ENCODE results near the gene CTSO. TPM values are rescaled to one million over a fixed set of nuclear protein-coding genes. Genes with fewer than 3 reads are reported as not detected.
A peak's percentile ranks its signal among the peaks of the same experiment; 100 is the strongest.

Gene CTSO
- total RNA-seq, 1 experiment from 2014 or later: 2.8 TPM

DNA sequence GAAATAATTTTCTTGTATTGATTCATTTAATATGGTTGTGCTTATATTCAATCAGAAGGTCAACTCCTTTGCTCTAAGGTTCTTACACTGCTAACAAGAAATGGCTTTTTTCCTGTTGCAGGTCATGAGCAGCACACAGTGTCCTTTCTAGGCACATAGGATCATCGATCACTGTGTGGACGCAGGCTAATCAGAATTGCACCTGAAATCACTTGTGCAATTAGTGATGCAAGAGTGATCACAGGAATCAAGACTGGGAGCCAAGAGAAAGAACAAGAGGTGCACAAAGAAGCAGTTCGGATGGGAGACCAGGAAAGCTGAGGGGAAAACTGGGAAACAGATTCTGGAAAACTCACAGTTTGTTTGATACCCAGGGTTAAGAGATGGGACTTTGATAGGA is 29.0 kb downstream of the CTSO start:
- Histone ChIP-seq H3K27ac (ENCODE audit: low read length) (no peak overlapping the region), H3K4me1 (ENCODE audit: insufficient read depth, low read length) (no peaks in the 10 kb centered on the region), H3K27me3 (ENCODE audit: low read length) (no peaks in the 10 kb centered on the region), H2AFZ (ENCODE audit: low read length) (no peak overlapping the region), H3K9me3 (ENCODE audit: low read length) (no peaks in the 10 kb centered on the region), H3K36me3 (ENCODE audit: low read depth, low read length) (no peaks in the 10 kb centered on the region), H3K4me2 (ENCODE audit: low read length) (no peak overlapping the region), H3K9ac (ENCODE audit: low read length) (no peak overlapping the region), H4K20me1 (ENCODE audit: low read length) (no peaks in the 10 kb centered on the region), H3K4me3 (ENCODE audit: low read length) (no peak overlapping the region), H3F3A (ENCODE audit: low read length, unreplicated experiment) (no peaks in the 10 kb centered on the region), H3K79me2 (ENCODE audit: low read length) (no peaks in the 10 kb centered on the region), H3K9me2 (replicated peaks; ENCODE audit: low read length) (no peaks in the 10 kb centered on the region)
- BruUV-seq (replicated peaks): no TSS peak
- ChIA-PET POLR2A (ENCODE audit: unreplicated experiment) (no interaction called here), CTCF (no interaction called here)
- DNase-seq (no peak), ATAC-seq (no peak)
- intact Hi-C loops (cut with micrococcal nuclease): no loop called here
- no peak for TF ChIP-seq EZH2phosphoT487 (IDR thresholded peaks at IDR 0.05; ENCODE audit: borderline replicate concordance, low read length)
- TF ChIP-seq, protein P1, sequence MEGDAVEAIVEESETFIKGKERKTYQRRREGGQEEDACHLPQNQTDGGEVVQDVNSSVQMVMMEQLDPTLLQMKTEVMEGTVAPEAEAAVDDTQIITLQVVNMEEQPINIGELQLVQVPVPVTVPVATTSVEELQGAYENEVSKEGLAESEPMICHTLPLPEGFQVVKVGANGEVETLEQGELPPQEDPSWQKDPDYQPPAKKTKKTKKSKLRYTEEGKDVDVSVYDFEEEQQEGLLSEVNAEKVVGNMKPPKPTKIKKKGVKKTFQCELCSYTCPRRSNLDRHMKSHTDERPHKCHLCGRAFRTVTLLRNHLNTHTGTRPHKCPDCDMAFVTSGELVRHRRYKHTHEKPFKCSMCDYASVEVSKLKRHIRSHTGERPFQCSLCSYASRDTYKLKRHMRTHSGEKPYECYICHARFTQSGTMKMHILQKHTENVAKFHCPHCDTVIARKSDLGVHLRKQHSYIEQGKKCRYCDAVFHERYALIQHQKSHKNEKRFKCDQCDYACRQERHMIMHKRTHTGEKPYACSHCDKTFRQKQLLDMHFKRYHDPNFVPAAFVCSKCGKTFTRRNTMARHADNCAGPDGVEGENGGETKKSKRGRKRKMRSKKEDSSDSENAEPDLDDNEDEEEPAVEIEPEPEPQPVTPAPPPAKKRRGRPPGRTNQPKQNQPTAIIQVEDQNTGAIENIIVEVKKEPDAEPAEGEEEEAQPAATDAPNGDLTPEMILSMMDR (conservative IDR thresholded peaks at IDR 0.05; ENCODE audit: low read depth, low read length): no peak
- TF ChIP-seq EZH2 (IDR thresholded peaks at IDR 0.05; ENCODE audit: low read length, unreplicated experiment): no peak

DNA sequence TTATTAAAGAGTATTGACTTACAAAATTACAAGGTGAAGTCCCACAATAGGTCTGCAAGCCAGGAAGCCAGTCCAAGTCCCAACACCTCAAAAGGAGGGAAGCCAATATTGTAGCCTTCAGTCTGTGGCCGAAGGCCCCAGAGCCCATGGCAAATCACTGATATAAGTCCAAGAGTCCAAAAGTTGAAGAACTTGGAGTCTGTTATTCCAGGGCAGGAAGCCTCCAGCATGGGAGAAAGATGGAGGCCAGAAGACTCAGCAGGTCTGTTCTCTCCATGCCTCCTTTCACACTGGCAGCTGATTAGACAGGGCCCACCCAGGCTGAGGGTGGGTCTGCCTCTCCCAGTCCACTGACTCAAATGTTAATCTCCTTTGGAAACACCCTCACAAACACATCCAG is 32.1 kb downstream of the CTSO start:
- no peaks in the 10 kb centered on the region for H3K4me1 ChIP-seq (ENCODE audit: insufficient read depth, low read length)
- no peak overlapping the region for H3K9ac ChIP-seq (ENCODE audit: low read length)
- H3K27me3 ChIP-seq (ENCODE audit: low read length): no peaks in the 10 kb centered on the region
- intact Hi-C loops (cut with micrococcal nuclease): no loop called here
- no peaks in the 10 kb centered on the region for H3K36me3 ChIP-seq (ENCODE audit: low read depth, low read length)
- H3K27ac ChIP-seq (ENCODE audit: low read length): no peak overlapping the region
- no peaks in the 10 kb centered on the region for H3K79me2 ChIP-seq (ENCODE audit: low read length)
- CTCF ChIA-PET: no interaction called here
- no peaks in the 10 kb centered on the region for H3K9me2 ChIP-seq (replicated peaks; ENCODE audit: low read length)
- H3F3A ChIP-seq (ENCODE audit: low read length, unreplicated experiment): no peaks in the 10 kb centered on the region
- H3K4me2 ChIP-seq (ENCODE audit: low read length): no peak overlapping the region
- H3K9me3 ChIP-seq (ENCODE audit: low read length): no peaks in the 10 kb centered on the region
- POLR2A ChIA-PET (ENCODE audit: unreplicated experiment): no interaction called here
- H3K4me3 ChIP-seq (ENCODE audit: low read length): no peak overlapping the region
- ATAC-seq: no peak
- TF ChIP-seq, protein P1 (conservative IDR thresholded peaks at IDR 0.05; ENCODE audit: low read depth, low read length): no peak
- TF ChIP-seq EZH2phosphoT487 (IDR thresholded peaks at IDR 0.05; ENCODE audit: borderline replicate concordance, low read length) (no peak), EZH2 (IDR thresholded peaks at IDR 0.05; ENCODE audit: low read length, unreplicated experiment) (no peak)
- H2AFZ ChIP-seq (ENCODE audit: low read length): no peak overlapping the region
- BruUV-seq (replicated peaks): no TSS peak
- DNase-seq: no peak
- H4K20me1 ChIP-seq (ENCODE audit: low read length): no peaks in the 10 kb centered on the region

DNA sequence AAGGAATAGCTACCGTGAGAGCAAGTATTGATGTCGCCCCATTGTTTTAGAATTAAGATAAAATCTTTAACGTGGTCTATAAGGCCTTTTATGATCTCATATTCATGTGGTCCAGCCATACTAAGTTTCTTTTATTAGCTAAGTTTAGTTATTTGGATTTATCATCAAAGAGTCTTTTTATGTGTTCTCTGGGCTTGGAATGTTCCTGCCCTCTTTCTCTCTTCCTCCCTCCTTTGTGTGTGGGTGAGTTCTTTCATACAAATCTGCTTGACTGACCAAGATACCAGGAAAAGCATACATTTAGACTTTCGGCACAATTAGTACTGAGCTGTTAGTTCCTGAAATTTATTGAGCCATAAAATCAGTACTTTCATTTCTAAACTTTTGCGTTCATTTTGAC is 38.9 kb downstream of the CTSO start:
- no peak for DNase-seq
- intact Hi-C loops (cut with micrococcal nuclease): no loop called here
- ATAC-seq: peak; percentile 29; the same call in 1 of the 2 replicates
- H3K4me1 ChIP-seq (ENCODE audit: insufficient read depth, low read length): no peaks in the 10 kb centered on the region
- CTCF ChIA-PET: no interaction called here
- TF ChIP-seq EZH2phosphoT487 (IDR thresholded peaks at IDR 0.05; ENCODE audit: borderline replicate concordance, low read length) (no peak), EZH2 (IDR thresholded peaks at IDR 0.05; ENCODE audit: low read length, unreplicated experiment) (no peak)
- TF ChIP-seq, protein P1 (conservative IDR thresholded peaks at IDR 0.05; ENCODE audit: low read depth, low read length): no peak
- no peaks in the 10 kb centered on the region for H4K20me1 ChIP-seq (ENCODE audit: low read length)
- no peaks in the 10 kb centered on the region for H3F3A ChIP-seq (ENCODE audit: low read length, unreplicated experiment)
- no peaks in the 10 kb centered on the region for H3K79me2 ChIP-seq (ENCODE audit: low read length)
- no peak overlapping the region for H3K4me3 ChIP-seq (ENCODE audit: low read length)
- POLR2A ChIA-PET (ENCODE audit: unreplicated experiment): no interaction called here
- no peak overlapping the region for H3K4me2 ChIP-seq (ENCODE audit: low read length)
- no peaks in the 10 kb centered on the region for H3K36me3 ChIP-seq (ENCODE audit: low read depth, low read length)
- BruUV-seq (replicated peaks): no TSS peak
- no peak overlapping the region for H3K27ac ChIP-seq (ENCODE audit: low read length)
- H3K27me3 ChIP-seq (ENCODE audit: low read length): no peaks in the 10 kb centered on the region
- no peak overlapping the region; the same call in 1 of the 2 replicates for H2AFZ ChIP-seq (ENCODE audit: low read length)
- no peaks in the 10 kb centered on the region for H3K9me3 ChIP-seq (ENCODE audit: low read length)
- H3K9ac ChIP-seq (ENCODE audit: low read length): no peak overlapping the region
- no peaks in the 10 kb centered on the region for H3K9me2 ChIP-seq (replicated peaks; ENCODE audit: low read length)

Data from PC-3 (cell line).